ENCODE results near the gene STRADA.

GRCh38 chr17:63665527-63666214 is 75.9 kb downstream of the STRADA start:
- TF ChIP-seq POLR2A (IDR thresholded peaks at IDR 0.05; ENCODE audit: low read depth, low read length) (no peak), POLR2AphosphoS5 (IDR thresholded peaks at IDR 0.05; ENCODE audit: low read depth, low read length) (no peak)
